ENCODE measurements around the gene DRC1.
"Not testable (repeated sequence)": the region's sequence is repeated elsewhere in the genome, so short reads cannot be mapped to it uniquely, and the experiment has no call there.

Gene DRC1

DNA sequence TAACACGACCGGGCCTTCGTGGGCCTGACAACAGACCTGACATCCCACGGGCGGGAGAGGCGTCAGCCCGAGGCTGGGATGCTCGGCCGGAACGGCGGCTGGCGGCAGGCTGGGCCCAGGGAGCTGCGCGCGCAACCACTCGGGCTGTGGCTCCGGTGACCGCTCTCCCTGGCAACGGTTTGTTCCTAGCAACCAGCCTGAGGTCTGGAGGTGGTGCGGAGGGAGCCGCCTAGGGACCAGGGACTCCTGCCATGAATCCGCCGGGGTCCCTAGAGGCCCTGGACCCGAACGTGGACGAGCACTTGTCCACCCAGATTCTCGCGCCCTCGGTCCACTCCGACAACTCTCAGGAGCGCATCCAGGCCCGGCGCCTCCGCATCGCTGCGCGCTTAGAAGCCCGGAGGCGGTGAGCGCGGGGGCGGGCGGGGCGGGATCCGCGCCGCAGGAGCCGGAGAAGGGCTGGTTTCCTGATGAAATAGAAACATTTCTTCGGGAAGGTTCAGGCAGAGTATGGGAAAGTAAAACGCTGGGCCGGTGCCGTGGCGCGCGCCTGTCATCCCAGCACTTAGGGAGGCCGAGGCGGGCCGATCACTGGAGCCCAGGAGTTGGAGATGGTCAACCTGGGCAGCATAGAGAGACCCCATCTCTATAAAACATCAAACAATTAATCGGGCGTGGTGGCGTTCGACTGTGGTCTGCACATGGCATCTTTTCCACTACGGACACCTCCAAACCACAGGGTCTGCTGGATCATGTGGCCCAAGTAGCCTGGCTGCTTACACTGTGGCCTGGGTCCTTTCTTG is at the start of gene DRC1:
DRC1 (plus strand) TSS at position 182 of the 803 bp plus-strand sequence; CDS start at position 252, 70 bp downstream.
- DNase-seq = no peak

- no peak for DNase-seq
Observed at GRCh38 chr2:26352892-26353291, 48.8 kb upstream of the DRC1 start.

GRCh38 chr2:26354469-26354868 is 47.3 kb upstream of the DRC1 start:
- not testable (repeated sequence) for DNase-seq

DNA sequence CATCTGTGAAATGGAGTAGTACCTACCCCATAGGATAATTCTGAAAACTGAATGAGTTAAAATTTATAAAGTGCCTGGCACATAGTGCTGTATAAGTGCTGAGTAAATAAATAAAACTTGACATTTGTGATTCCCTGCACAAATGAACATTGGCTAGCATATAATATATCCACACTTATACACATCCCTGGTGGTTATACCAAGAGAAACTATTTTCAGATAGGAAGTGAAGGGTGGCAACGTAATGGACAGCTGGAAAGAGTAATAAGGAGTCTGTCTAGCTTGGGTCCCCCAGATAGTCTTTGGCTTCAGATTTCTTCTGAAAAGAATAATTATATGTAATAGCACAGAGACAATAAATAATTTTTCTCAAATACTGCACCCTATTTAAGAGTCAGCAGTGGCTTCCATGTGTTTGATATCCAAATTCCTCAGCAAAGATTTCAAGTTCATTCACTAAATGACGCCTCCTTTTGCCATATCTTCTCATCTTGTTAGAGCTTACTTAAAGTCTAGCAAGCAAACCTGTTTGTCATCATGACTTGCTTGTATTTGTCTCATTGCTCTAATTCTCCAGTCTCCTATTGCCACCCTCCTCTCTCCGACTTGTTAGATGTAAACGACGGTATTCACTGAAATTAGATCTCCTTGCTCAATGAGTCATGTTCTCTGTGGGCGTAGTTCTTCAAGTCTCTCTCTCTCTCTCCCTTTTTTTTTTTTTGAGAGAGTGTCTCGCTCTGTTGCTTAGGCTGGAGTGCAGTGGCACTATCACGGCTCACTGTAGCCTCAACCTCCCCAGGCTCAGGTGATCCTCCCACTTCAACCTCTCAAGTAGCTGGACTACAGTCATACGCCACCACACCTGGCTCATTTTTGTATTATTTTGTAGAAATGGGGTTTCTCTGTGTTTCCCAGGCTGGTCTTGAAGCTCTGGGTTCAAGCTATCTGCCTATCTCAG is 46.4 kb upstream of the DRC1 start:
- DNase-seq = no peak

- no peak for DNase-seq
Observed at GRCh38 chr2:26356111-26356510, 45.6 kb upstream of the DRC1 start.

- DNase-seq = no peak
Observed at GRCh38 chr2:26356771-26357170, 44.9 kb upstream of the DRC1 start.

GRCh38 chr2:26359886-26360473 is 41.7 kb upstream of the DRC1 start:
- no peak for DNase-seq

DNA sequence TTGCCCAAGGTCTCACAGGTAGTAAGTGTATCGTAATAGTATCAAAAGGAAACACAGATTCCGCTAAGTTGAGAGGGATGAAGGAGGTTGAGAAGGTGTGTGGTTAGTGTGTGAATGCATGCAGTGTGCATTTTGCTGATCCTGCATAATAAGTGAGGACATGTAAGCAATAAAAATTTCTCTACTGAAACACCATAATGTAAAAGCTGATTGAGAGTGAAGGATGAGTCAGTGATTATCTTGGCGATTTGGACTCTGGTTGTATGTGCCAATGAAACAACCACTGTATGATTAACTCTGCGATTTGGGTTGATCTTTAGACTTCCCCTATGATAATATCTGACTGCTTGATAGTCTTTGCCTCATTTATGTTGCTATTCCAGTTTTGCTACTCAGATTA is 38.4 kb upstream of the DRC1 start:
- DNase-seq = no peak

DNA sequence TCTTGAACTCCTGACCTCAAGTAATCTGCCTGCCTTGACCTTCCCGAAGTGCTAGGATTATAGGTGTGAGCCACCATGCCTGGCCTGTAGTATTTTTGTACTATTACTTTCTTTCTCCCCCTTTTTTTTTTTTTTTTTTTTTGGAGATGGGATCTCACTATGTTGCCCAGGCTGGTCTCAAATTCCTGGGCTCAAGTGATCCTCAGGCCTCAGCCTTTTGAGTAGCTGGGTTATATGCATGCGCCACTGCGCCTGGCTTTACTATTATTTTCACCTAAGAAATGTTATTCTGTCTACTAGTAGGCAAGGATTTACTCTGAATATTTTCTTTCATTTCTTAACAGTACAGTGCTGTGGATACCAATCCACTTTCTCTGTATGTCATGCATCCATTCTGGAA is 37.8 kb upstream of the DRC1 start:
- no peak for DNase-seq

- DNase-seq = no peak
Observed at GRCh38 chr2:26364669-26365068, 37.1 kb upstream of the DRC1 start.

DNA sequence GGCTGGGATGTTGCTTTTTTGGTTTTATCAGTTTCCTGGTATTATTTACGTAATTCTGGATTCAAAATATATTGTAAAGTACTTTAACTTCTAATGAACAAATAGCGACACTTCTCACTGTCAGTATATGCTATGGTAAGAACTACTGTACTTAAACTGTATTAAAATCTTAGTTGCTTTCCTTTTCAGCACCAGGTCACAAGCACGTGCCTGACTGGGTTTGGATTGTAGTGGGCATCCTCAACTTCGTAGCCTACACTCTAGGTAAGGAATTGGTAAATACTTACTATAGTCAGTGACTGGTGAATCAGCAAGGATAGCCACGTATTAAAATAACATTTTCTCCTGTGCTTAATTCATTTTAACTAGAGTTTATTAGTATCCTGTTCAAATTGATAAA is 34.8 kb upstream of the DRC1 start:
- DNase-seq = no peak

- not testable (repeated sequence) for DNase-seq
Observed at GRCh38 chr2:26369664-26370063, 32.1 kb upstream of the DRC1 start.

DNA sequence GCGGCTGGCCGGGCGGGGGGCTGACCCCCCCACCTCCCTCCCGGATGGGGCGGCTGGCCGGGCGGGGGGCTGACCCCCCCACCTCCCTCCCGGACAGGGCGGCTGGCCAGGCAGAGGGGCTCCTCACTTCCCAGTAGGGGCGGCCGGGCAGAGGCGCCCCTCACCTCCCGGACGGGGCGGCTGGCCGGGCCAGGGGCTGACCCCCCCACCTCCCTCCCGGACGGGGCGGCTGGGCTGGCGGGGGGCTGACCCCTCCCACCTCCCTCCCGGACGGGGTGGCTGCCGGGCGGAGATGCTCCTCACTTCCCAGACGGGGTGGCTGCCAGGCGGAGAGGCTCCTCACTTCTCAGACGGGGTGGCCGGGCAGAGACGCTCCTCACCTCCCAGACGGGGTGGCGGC is 30.8 kb upstream of the DRC1 start:
- DNase-seq = not testable (repeated sequence)

DNA sequence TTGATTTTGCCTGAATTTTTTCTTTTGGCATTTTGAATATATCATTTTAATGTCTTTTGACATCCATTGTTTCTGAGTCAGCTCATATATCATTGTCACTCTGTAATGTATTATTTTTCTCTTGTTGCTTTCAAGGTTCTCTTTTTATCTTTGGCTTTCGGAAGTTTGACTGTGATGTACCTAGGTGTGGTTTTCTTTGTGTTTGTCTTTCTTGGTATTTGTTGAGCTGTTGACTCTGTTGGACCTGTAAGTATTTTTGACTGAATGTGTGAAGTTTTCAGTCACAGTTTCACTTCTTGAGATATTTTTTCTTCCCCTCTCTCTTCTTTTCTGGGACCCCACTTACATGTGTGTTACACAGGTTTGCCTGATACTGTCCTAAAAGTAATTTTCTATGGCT is 24.9 kb upstream of the DRC1 start:
- no peak for DNase-seq

DNA sequence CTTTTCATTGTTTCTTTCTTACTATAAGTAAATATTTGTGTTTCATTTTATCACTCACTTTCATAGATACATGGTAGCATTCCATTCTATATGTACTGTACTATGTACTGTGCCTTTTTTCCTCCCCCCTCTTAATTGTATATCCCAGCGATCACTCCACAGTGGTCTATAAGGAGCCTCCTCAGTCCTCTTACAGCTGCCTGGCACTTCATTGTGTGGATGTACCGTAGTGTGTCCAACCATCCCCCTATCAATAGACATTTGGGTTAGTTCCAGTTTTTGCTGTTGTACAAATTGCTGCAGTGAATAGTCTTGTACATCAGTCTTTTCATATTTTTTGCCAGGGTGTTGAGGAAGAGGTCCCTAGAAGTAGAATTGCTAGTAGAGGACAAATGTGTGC is 21.4 kb upstream of the DRC1 start:
- no peak for DNase-seq

DNA sequence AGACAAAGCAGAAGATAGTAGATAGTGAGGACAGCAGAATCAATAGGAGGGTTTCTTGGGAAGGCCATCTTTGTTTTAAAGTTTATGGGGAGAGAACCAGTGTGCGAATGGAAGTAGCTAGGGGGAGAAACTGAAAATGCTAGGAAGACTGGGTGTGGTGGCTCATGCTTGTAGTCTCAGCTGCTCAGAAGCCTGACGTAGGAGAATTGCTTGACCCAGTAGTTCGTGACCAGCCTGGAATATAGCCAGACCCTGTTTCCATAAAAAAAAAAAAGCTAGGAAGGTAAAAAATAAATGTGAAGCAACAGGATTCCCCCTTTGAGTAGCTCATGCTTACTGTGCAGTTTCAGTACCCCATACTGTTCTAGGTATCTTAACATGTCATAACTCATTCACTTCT is 19.2 kb upstream of the DRC1 start:
- DNase-seq = no peak

GRCh38 chr2:26384183-26384582 is 17.5 kb upstream of the DRC1 start:
- no peak for DNase-seq

- DNase-seq = no peak
Observed at GRCh38 chr2:26384597-26384996, 17.1 kb upstream of the DRC1 start.

GRCh38 chr2:26387189-26387588 is 14.5 kb upstream of the DRC1 start:
- no peak for DNase-seq

GRCh38 chr2:26394694-26395093 is 7.0 kb upstream of the DRC1 start:
- DNase-seq = no peak

DNA sequence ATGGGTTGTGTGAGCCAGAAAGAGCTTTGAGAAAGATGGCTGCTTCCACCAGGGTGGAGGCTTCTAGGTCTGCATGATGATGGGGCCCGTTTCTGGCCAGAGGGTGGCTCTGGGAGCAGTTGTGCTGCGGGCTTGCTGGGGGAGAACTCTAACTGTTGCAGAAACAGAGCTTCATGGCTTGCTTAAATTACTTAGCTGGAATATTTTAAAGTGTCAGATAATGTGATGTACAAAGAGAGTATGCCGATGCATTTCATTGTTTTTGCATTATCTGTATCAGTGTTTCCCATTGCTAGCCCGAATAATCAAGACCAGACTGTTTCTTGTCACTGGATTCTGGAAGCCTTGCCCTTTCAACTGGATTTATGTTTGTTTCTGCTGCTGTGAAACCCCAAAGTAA is 6.3 kb upstream of the DRC1 start:
- no peak for DNase-seq

DNA sequence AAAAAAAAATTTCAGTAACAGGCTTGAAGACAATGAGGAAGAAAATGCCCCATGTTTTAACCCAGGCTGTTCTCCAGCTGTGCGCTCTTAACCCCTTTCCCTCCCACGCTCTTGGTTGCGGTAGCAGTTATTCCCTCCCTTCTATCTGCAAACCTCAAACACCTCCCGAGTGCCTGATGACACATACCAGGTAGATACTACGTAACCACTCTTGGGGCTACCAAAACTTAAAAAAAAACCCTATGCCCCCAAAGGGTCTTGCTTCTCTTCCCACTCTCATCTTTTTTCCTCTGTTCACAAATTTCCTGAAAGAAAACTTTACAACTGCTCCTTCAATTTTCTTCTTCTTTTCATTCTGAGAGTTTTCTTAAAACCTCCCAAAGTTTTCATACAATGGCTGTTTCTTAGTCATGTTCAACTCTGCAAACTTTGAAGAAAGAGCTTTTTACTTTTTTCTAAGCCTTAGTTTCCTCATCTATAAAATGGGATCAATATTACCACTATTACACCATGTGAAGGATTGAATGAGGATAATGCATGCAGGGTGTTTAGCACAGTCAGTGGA is 4.9 kb upstream of the DRC1 start:
- no peak for DNase-seq

DNA sequence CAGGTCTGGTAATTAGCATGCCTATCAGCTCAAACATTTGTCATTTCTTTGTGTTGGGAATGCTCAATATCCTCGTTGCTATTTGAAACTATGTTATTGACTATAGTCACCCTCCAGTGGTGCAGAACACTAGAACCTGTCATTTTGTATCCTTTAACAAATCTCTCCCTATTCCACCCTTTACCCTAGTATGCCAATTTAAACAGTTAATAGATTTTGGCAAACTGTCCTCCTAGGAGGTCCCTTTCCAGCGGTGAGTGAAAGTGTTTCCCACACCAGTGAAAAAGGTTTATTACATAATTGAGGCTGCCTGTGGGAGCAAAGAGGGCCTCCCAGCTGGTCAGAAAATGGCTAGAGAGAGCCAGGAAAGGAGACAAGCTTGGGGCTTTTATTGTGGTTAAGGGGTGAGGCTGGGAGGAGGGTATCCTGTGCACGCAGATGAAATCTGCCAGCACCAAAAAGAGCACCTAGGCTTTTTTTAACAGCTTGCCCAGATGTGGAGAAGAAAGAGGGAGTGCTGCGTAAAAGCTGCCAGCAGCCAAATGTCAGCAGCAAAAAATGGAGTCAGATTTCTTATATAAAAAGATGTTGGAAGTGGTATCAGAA is 1.8 kb upstream of the DRC1 start:
- no peak for DNase-seq

Data from CD4-positive, alpha-beta T cell treated with Interleukin-21 for 1 hour (primary cell).